HG03280 (cell line): ENCODE data around the gene RNF6.
A peak's percentile ranks its signal among the peaks of the same experiment; 100 is the strongest.
"Not testable (repeated sequence)": the region's sequence is repeated elsewhere in the genome, so short reads cannot be mapped to it uniquely, and the experiment has no call there.

Source experiments
- ATAC-seq: cut with Tn5 transposase; IDR thresholded peaks from one replicate; pipeline ENCODE4 v1.9.1; 2021; ENCODE audit warnings: mild to moderate bottlenecking, moderate library complexity; ENCODE audit not compliant: unreplicated experiment

Gene RNF6

DNA sequence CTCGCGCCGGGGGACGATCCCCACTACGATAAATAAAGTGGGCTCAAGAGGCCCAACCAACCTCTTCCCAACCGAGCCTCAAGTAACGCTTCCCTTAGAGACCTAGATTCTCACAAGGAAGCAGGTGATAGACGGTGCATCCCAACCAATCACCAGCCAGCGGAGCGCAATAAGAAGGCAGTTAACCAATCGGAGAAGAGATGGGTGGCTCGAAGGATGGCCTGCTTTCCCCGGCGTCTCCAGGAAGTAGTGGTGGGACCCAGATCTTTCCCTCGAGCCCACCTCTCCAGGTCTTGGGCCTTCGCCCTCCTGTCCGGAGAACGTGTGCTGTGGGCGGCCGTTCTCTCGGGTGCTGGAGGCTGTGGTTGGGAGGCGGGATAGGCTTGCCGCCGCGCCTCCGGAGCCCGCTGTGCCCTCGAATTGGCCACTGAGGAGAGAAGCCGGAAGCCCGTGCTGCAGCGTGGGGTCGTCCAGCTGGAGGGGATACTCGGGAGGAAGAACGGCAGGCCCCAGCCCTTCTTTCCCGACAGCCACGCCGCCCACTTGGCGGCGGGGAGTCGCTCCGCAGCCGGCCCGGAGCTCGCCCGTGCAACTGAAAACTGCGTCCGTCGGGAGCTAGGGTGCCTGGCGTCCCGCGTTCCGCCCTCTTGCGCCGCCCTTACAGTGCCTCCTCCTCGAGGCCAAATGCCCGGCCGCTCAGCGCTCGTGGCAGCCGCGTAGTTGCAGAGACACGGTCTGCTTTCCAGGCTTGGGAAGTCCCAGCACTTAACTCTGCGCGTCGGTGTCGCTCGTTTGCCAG is at the start of gene RNF6:
Gene RNF6 (minus strand): TSS at position 594 of the 799 bp plus-strand sequence. CDS start 2,665 bp downstream, outside the sequence.
- peak; percentile 97 for ATAC-seq

DNA sequence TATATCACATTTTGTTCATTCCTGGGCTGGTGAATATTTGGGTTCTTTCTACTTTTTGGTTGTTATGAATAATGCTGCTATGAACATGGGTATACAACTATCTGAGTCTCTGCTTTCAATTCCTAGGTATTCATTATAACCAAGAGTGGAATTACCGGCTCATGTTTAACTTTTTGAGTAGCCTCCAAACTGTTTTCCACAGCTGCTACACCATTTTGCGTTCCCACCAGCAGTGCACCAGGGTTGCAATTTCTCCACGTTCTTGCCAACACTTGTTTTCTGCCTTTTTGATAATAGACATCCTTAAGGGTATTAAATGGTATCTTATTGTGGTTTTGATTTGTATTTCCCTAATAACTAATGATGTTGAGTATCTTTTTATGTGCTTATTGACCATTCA is 48.6 kb upstream of the RNF6 start:
- ATAC-seq = no peak

DNA sequence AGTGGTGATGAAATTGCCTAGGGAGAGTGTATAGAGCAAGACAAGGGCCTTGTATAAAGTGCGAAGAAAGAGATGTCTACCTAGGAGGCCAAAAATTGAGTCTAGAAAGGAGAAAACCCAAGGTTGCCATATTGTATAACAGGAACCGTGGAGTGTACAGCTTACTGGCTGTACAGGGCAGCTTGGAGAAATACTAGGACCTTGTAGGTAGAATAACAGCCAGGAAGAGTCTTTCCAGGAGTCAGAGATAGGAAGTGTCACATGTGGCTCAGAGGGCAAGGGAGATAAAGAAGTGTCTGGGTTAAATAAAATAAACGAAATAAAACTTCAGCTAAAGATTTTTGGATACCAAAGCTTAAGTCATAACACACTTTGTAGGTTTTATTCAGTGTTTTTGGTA is 44.2 kb upstream of the RNF6 start:
- ATAC-seq = no peak

DNA sequence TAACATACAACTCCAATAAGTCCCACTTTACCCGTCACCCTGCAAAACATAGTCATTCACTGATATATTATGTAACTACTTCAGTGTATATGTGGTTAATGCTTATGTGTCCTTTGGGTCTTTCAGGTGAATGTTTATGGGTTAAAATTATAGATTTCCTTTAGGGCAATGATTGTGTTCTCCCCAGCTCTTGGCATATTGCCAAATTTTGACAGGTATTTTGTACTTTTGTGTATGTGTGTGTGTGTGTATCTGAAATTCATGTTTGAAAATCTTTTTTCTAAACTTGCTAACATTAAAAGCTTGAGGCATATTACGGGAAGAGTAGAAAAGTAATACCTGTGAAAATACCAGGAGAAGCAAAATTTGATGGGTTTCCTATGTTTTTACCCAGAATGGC is 40.0 kb upstream of the RNF6 start:
- ATAC-seq = no peak

DNA sequence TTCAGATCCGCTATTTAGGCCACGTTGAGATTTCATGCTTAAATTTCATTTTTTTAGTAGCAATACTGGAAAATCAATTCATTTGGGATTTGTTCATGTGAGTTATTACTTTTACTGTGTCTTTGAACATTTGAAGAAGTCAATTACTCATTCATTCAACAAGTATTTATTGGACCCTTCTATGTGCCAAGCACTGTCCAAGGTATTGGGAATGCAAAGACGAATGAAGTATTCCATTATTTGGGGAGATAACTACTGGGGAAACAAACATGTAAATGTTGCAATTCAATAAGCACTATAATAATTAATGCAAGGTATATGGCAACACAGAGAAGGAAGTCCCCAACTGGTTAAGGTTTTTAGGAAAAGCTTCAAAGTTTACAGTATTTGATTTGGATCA is 37.5 kb upstream of the RNF6 start:
- no peak for ATAC-seq

DNA sequence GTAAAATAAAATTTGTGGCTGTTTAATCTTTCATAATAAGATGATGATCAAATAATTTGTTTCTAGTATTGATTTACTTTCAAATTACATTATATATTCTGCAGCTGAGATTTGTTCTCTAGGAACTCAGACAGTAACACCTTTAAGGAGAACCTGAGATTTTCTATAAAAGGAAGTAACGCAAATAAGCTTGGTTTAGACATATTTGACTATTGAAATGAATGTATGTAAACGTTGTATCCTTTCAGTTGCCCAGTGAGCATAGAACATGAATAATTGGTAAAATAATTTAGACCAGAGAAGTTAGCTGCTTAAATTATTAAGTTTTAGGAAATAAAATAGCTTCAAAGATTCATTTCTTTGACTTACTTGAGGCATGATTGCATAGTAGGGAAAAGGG is 34.9 kb upstream of the RNF6 start:
- no peak for ATAC-seq

DNA sequence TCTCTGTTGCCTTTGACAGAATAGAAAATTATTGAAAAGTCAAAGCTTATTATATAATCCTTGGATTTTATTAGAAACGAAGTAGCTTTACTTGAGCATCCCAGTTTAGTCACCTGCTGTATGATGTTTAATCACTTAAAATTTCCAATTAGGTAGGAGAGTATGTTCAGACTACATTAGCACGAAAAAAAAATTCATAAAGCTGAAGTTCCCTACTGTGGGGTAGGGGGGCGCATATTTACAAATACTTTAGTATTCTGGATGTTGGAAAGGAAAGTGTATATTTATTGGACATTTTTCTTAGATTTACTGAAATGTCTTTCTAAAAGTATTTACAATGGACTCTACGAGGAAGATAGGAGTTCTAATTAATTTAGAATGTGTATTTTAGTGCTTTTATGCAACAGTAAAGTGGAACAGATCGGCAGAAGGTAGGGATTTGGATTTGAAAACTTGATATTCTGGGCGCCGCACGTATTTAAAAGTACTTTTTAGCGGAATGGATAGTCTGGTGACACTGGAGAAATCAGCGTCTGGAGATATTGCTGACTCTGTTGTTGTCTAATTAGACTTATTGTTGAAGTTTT is 33.7 kb upstream of the RNF6 start:
- ATAC-seq = no peak

DNA sequence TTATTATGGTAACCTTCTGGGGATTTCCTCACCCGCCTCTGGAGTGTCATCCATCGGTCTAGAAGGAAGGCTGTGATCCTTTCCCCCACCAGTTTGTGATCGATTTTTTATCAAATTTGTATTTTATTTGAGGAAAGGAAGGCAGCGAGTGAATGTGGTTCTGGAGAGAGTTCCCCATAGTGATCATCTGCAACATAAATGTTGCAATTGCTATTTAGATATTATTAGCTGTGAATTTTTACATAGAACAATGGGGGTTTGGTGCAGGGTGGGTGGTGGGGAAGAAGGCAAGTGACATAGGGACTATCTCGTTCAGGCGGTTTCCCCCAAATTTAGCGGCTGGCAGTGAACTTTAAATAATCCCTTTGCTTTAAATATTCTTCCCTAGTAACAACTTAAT is 33.0 kb upstream of the RNF6 start:
- no peak for ATAC-seq

DNA sequence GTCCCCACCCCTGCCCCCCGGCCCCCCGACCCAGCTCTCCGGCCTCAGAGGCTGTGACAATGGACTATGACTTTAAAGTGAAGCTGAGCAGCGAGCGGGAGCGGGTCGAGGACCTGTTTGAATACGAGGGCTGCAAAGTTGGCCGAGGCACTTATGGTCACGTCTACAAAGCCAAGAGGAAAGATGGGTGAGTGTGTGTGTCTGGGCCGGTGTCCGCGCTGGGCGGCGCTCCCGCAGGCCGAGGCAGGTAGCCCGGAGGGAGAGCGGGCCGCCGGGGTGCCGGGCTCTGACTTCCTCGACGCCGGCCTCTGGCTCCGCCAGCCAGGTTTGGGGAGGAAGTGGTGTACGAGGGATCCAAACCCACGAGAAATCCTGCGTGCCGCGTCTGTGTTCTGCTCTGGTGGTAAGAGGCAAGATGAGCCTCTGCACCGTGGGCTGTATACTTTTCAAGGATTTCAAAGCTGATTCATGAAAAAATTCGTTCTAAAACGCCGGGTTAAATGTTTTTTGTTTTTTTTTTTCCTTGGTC is 32.5 kb upstream of the RNF6 start:
- ATAC-seq = peak; percentile 34

DNA sequence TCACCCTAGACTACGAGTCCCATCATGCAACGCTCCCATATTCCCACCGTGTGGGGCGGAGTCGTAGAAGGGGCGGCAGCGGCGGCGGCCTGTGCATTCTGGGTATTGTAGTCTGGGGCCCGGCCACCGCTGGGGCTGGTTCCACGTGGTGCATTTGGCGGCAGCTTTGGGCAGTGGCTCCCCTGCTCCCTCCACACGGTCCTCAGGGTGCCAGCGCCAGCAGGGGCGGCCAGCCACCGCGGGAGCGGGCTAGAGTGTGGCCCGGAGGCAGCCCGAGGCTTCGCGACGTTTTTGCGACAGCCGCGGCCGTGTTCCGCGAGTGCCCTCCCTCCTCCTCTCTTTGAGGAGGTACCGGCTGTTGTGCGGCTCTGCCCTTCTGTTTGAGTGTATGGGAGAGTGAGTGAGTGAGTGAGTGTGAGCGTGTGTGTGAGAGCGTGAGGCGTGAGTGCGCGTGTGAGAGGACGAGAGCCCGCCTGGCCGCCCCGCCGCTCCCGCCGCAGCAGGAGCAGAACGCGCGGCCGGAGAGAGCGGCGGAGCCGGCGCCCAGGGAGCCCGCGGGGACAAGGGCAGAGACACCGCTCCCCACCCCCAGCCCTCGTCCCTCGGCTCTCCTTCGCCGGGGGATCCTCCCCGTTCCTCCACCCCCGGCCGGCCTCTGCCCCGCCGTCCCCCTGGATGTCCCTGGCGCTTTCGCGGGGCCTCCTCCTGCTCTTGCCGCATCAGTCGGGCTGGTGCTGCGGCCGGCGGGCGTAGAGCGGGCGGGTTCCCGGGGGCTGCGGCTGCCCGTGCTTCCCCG is 31.9 kb upstream of the RNF6 start, which contains the start of gene CDK8:
Gene CDK8 (plus strand): TSS at position 343 of the 796 bp plus-strand sequence. CDS start 513 bp downstream, outside the sequence.
- ATAC-seq = peak; percentile 83

DNA sequence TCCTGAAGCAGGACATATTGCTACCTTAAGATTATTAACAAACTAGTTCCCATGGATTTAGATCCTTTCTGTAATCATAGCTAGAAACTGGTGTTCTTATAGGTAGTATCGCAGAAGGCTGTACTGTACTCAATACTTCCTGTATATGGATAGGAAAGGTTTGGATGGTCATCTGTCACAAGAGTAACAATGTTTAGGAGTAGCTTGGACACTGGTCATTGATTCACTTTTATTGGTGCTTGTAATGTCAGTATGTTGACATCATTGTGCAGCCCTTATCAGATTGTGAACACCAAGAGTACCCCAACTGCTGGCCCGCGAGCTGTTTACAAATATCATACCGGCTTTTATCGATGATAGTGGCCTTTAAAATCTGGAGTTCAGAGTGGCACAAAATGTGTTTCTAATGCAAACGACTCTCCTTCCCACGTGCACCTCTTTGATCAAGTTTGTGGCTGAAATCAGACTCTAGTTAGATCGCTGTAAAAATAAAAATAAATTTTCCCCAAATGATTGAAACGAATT is 31.2 kb upstream of the RNF6 start:
- no peak for ATAC-seq

DNA sequence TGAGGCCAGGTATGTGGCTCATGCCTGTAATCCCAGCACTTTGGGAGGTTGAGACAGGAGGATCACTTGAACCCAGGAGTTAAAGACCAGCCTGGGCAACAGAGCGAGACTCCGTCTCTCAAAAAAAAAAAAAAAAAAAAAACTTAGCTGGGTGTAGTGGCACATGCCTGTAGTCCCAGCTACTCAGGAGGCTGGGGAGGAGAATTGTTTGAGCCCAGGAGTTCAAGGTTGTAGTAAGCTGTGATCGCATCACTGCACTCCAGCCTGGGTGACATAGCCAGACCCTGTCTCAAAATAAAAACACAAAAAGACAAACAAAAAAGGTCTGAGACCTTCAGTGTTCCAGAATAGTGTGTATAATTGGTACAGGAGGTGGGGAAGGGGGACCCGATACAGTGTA is 29.9 kb upstream of the RNF6 start:
- not testable (repeated sequence) for ATAC-seq

DNA sequence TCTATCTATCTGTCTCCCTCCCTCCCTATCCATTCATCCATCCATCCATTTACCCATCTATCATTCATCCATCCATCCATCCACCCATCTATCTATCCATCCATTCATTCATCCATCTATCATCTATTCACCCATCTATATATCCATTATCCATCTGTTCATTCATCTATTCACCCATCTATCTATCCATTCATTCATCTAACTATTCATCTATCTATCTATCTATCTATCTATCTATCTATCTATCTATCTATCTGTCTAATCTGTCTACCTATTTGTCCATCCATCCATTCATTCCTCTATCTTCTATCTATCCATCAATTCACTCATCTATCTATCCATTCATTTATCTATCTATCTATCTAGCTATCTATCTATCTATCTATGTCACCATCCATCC is 27.4 kb upstream of the RNF6 start:
- no peak for ATAC-seq

DNA sequence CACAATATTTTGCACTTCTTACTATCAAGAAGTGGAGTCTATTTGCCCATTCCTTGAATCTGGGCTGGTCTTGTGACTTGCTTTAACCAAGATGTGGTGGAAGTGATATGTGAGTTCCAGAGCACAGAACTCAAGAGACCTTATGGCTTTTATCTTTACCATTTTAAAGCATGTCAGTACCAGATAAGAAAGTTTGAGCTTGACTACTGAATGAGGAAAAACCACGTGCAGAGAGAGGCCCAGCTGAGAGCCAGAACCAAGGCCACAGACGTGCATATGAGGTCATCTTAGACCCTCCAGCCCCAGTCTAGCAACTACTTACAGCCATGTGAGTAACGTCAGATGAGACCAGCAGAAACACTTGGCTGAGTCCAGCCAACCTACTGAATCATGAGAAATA is 25.5 kb upstream of the RNF6 start:
- ATAC-seq = no peak

DNA sequence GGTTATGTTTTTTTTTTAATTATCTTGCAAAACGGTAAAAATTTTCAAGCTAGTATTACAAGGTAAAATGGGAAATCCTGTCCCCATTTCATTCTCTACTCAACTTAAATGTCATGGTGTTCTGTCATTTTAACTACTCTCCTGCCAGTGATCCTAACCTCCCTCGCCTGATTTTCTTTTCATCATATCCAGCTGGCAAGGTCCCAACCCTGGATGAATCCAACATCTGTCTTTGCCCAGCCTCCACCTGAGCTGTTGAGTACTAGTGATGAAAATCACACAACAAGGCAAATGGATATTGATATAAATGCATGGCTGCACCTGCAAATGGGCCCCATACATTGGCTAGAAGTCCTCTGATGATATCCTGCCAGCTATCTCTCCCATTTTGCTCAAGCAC is 24.9 kb upstream of the RNF6 start:
- no peak for ATAC-seq

DNA sequence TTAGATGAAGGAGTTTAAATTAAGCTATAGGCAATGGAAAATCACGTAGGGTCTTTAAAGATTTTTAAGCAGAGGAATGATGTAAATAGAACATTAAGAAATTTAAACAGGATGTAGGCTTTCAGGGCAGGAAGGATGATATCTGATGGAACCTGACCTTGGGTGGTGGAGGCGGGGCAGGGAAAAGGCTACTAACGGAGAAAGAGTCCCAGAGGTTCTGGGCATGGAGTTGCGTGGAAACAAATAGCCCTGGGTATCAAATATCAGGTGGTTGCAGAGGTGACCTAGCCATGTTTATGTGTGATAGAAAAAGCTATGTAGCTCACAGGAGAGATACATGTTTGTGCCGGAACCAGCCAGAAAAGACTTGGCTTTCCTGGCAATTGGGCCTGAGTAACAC is 24.0 kb upstream of the RNF6 start:
- ATAC-seq = no peak

DNA sequence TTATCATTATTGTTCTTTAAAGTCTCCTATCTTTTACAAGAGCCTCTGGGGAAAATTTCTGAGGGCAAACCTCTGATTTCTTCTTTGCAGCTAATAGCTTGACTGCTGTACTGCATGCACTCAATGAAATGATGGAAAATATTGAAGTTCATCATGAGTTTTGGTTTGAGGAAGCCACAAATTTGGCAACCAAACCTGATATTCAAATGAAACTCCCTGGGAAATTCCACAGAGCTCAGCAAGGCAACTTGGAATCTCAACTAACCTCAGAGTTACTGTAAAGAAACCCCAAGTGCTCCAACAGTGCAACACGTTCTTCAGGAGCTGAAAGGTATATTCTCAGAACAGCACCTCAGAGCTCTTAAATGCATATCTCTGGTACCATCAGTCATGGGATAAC is 14.2 kb upstream of the RNF6 start:
- no peak for ATAC-seq

DNA sequence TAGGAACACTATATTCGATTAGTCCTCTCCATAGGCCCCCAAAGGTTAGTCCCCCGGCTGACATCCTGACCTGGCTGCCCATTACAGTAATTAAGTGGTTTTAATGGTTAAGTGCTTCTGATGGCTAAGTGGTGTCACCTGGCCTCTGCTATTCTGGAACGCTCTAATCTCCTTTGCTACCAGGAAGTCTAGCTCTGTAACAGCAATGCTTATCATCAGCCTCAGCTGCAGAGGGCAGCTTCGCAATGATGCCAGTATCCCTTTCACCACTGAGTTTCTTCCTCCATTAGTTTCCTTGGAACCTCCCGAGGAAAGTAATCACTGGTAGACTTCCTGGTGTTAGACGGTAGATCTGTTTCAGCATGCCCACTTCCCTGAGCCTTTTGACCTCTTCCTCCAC is 8.6 kb upstream of the RNF6 start:
- no peak for ATAC-seq

DNA sequence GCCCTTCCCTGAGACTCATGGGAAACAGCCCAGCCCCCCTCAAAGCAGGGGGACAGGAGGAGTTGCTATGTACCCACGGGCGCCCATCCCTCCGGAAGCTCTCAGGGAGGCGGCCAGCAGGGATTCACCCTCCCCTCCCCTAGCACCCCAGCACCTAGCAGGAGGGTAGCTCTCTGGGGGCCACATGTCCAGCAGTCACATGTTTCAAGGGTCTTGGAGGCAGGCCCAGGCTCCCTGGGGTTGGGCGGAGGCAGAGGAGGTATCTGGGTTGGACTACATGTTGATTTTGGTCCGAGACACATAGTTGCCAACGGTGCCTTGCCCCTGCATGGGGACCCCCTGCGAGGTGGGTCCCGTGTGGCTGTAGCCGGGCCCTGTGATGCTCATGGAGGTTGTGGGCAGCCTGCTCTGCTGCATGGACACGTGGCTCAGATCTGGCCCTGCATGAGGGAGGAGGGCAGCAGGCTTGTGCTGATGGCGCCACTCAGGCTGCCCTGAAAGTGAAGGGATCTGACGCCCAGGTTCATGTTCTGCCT is 7.0 kb upstream of the RNF6 start:
- no peak for ATAC-seq

DNA sequence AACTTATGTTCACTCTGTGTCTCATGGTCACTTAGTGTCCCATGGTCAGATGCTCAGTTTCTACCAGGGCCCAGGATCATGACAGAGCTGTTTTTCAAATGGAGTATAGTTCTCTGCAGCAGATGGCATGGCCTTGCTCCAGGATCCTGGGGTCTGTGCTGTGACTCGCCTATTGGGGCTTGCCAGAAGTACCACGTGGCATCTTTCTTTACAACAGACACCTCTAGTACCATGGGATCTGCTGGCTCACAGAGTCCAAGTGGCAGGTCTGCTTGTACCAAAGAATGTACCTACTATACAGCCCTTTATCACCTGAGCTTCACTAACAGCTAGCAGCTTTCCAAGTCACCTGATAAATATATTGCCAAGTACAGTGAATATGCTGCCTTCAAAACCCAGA is 6.0 kb upstream of the RNF6 start:
- ATAC-seq = no peak
